ENCODE results near the gene C5orf22. TPM values are rescaled to one million over a fixed set of nuclear protein-coding genes. Genes with fewer than 3 reads are reported as not detected.

The C5orf22 gene
- total and polyA plus RNA-seq, 2 of the 13 experiments (the other 11 are each of a cell fraction or from before 2014, with no cell fraction given): 14.0 to 21.5 TPM

- TF ChIP-seq ZNF337 (CRISPR knock-in tag; IDR thresholded peaks at IDR 0.05; ENCODE audit: borderline replicate concordance, low read depth): no peak
- peak; percentile 59; the same call in 1 of the 2 replicates for TF ChIP-seq ZNF607 (CRISPR knock-in tag; IDR thresholded peaks at IDR 0.05; ENCODE audit: borderline replicate concordance)
- TF ChIP-seq MTF2 (CRISPR knock-in tag; IDR thresholded peaks at IDR 0.05; ENCODE audit: borderline replicate concordance): no peak
- TF ChIP-seq ZNF138 (CRISPR knock-in tag; IDR thresholded peaks at IDR 0.05; ENCODE audit: low read depth): 0 out of 2 replicates have a peak, but pooled peaks have one; percentile 49
- TF ChIP-seq TFE3 (CRISPR knock-in tag; IDR thresholded peaks at IDR 0.05): no peak
- no peak for TF ChIP-seq ZBTB33 (CRISPR knock-in tag; IDR thresholded peaks at IDR 0.05)
- no peak for TF ChIP-seq HNRNPUL1 (IDR thresholded peaks at IDR 0.05; ENCODE audit: low read depth, low read length)
- no peak for TF ChIP-seq HOXA7 (CRISPR knock-in tag; IDR thresholded peaks at IDR 0.05)
- TF ChIP-seq SKIL (CRISPR knock-in tag; IDR thresholded peaks at IDR 0.05; ENCODE audit: borderline replicate concordance): no peak
- TF ChIP-seq ZNF780A (CRISPR knock-in tag; IDR thresholded peaks at IDR 0.05): no peak
- no peak for TF ChIP-seq KAT2B (IDR thresholded peaks at IDR 0.05; ENCODE audit: borderline replicate concordance, low read depth, low read length)
- TF ChIP-seq MYNN (CRISPR knock-in tag; IDR thresholded peaks at IDR 0.05; ENCODE audit: low read depth): no peak
- TF ChIP-seq PBX2 (CRISPR knock-in tag; IDR thresholded peaks at IDR 0.05): peak; percentile 88
- no peak for TF ChIP-seq MATR3 (CRISPR knock-in tag; IDR thresholded peaks at IDR 0.05)
- no peak for TF ChIP-seq ZBTB21 (CRISPR knock-in tag; IDR thresholded peaks at IDR 0.05)
- TF ChIP-seq MED8 (CRISPR knock-in tag; IDR thresholded peaks at IDR 0.05; ENCODE audit: insufficient replicate concordance): no peak
- TF ChIP-seq ZNF224 (CRISPR knock-in tag; IDR thresholded peaks at IDR 0.05): no peak
- no peak for TF ChIP-seq ZNF124 (CRISPR knock-in tag; IDR thresholded peaks at IDR 0.05)
- peak; percentile 89 for TF ChIP-seq GATAD1 (CRISPR knock-in tag; IDR thresholded peaks at IDR 0.05)
These were observed at the start of gene C5orf22, which contains the start of gene DROSHA (continued) for GRCh38 chr5:31531888-31532547.
